ENCODE results near the gene AP2M1.

The AP2M1 gene
- total RNA-seq: 92.8 to 130 (median 113) reads per million in 3 donors

- H3K36me3 ChIP-seq (ENCODE audit: control insufficient read depth, insufficient read depth, low read length): peaks cover 28% of the 10 kb centered on the region
- DNase-seq: peak; percentile 94 to 98 (median 96)
- peak within 1 kb of the TSS; percentile 80 for H3K27ac ChIP-seq (ENCODE audit: insufficient read depth, low read length, poor library complexity, severe bottlenecking)
- peak within 1 kb of the TSS; percentile 99 for H3K4me3 ChIP-seq (ENCODE audit: insufficient read depth, low read depth, low read length, poor library complexity, severe bottlenecking)
- no peaks in the 10 kb centered on the region for H3K9me3 ChIP-seq (ENCODE audit: control insufficient read depth, low read length)
- H3K4me1 ChIP-seq (ENCODE audit: control insufficient read depth, insufficient read depth, low read length, poor library complexity, severe bottlenecking): peaks cover 22% of the 10 kb centered on the region
- no peaks in the 10 kb centered on the region for H3K27me3 ChIP-seq (replicated peaks; ENCODE audit: control insufficient read depth, insufficient read depth, low read length, poor library complexity, severe bottlenecking)
Observed at GRCh38 chr3:184174646-184175492, at the start of gene AP2M1. TSS of gene AP2M1 (plus strand) at chr3:184174855. CDS start at chr3:184176994, 2,139 bp downstream.

- Histone ChIP-seq H3K4me1 (ENCODE audit: control insufficient read depth, insufficient read depth, low read length, poor library complexity, severe bottlenecking) (no peaks in the 10 kb centered on the region), H3K4me3 (ENCODE audit: insufficient read depth, low read depth, low read length, poor library complexity, severe bottlenecking) (no peak overlapping the region), H3K9me3 (ENCODE audit: control insufficient read depth, low read length) (no peaks in the 10 kb centered on the region), H3K27ac (ENCODE audit: insufficient read depth, low read length, poor library complexity, severe bottlenecking) (no peak overlapping the region), H3K27me3 (replicated peaks; ENCODE audit: control insufficient read depth, insufficient read depth, low read length, poor library complexity, severe bottlenecking) (no peaks in the 10 kb centered on the region), H3K36me3 (ENCODE audit: control insufficient read depth, insufficient read depth, low read length) (no peaks in the 10 kb centered on the region)
- DNase-seq: no peak
Observed at GRCh38 chr3:184126006-184126405, 48.6 kb upstream of the AP2M1 start.

GRCh38 chr3:184129012-184129411 lies 45.6 kb upstream of the AP2M1 start:
- Histone ChIP-seq H3K4me1 (ENCODE audit: control insufficient read depth, insufficient read depth, low read length, poor library complexity, severe bottlenecking) (peaks cover 6% of the 10 kb centered on the region), H3K27ac (ENCODE audit: insufficient read depth, low read length, poor library complexity, severe bottlenecking) (no peak overlapping the region), H3K36me3 (ENCODE audit: control insufficient read depth, insufficient read depth, low read length) (no peaks in the 10 kb centered on the region), H3K9me3 (ENCODE audit: control insufficient read depth, low read length) (no peaks in the 10 kb centered on the region), H3K27me3 (replicated peaks; ENCODE audit: control insufficient read depth, insufficient read depth, low read length, poor library complexity, severe bottlenecking) (no peaks in the 10 kb centered on the region), H3K4me3 (ENCODE audit: insufficient read depth, low read depth, low read length, poor library complexity, severe bottlenecking) (no peak overlapping the region)
- no peak for DNase-seq

GRCh38 chr3:184132945-184133344 lies 41.7 kb upstream of the AP2M1 start:
- Histone ChIP-seq H3K27me3 (replicated peaks; ENCODE audit: control insufficient read depth, insufficient read depth, low read length, poor library complexity, severe bottlenecking) (no peaks in the 10 kb centered on the region), H3K4me3 (ENCODE audit: insufficient read depth, low read depth, low read length, poor library complexity, severe bottlenecking) (no peak overlapping the region), H3K36me3 (ENCODE audit: control insufficient read depth, insufficient read depth, low read length) (peaks cover 3% of the 10 kb centered on the region), H3K27ac (ENCODE audit: insufficient read depth, low read length, poor library complexity, severe bottlenecking) (no peak overlapping the region), H3K4me1 (ENCODE audit: control insufficient read depth, insufficient read depth, low read length, poor library complexity, severe bottlenecking) (peaks cover 17% of the 10 kb centered on the region), H3K9me3 (ENCODE audit: control insufficient read depth, low read length) (no peaks in the 10 kb centered on the region)
- no peak for DNase-seq

- Histone ChIP-seq H3K4me1 (ENCODE audit: control insufficient read depth, insufficient read depth, low read length, poor library complexity, severe bottlenecking) (peaks cover 17% of the 10 kb centered on the region), H3K27me3 (replicated peaks; ENCODE audit: control insufficient read depth, insufficient read depth, low read length, poor library complexity, severe bottlenecking) (no peaks in the 10 kb centered on the region), H3K36me3 (ENCODE audit: control insufficient read depth, insufficient read depth, low read length) (peaks cover 5% of the 10 kb centered on the region), H3K9me3 (ENCODE audit: control insufficient read depth, low read length) (no peaks in the 10 kb centered on the region), H3K4me3 (ENCODE audit: insufficient read depth, low read depth, low read length, poor library complexity, severe bottlenecking) (peak overlapping the region; percentile 96), H3K27ac (ENCODE audit: insufficient read depth, low read length, poor library complexity, severe bottlenecking) (peak overlapping the region; percentile 75)
- DNase-seq: peak in 2 of 3 donors; percentile 9 to 17
Observed at GRCh38 chr3:184133840-184134745, 40.6 kb upstream of the AP2M1 start.

GRCh38 chr3:184134746-184135148 lies 39.9 kb upstream of the AP2M1 start:
- Histone ChIP-seq H3K4me3 (ENCODE audit: insufficient read depth, low read depth, low read length, poor library complexity, severe bottlenecking) (peak overlapping the region; percentile 96), H3K36me3 (ENCODE audit: control insufficient read depth, insufficient read depth, low read length) (peaks cover 10% of the 10 kb centered on the region), H3K4me1 (ENCODE audit: control insufficient read depth, insufficient read depth, low read length, poor library complexity, severe bottlenecking) (peaks cover 17% of the 10 kb centered on the region), H3K27ac (ENCODE audit: insufficient read depth, low read length, poor library complexity, severe bottlenecking) (peak overlapping the region; percentile 75), H3K27me3 (replicated peaks; ENCODE audit: control insufficient read depth, insufficient read depth, low read length, poor library complexity, severe bottlenecking) (no peaks in the 10 kb centered on the region), H3K9me3 (ENCODE audit: control insufficient read depth, low read length) (no peaks in the 10 kb centered on the region)
- no peak for DNase-seq

GRCh38 chr3:184135149-184135910 lies 39.3 kb upstream of the AP2M1 start, which contains the start of gene EIF2B5:
TSS of gene EIF2B5 (plus strand) at chr3:184135358. CDS start at chr3:184135386, 28 bp downstream.
- peak; percentile 79 to 81 (median 81) for DNase-seq
- no peaks in the 10 kb centered on the region for H3K27me3 ChIP-seq (replicated peaks; ENCODE audit: control insufficient read depth, insufficient read depth, low read length, poor library complexity, severe bottlenecking)
- peak within 1 kb of the TSS; percentile 75 for H3K27ac ChIP-seq (ENCODE audit: insufficient read depth, low read length, poor library complexity, severe bottlenecking)
- peaks cover 13% of the 10 kb centered on the region for H3K36me3 ChIP-seq (ENCODE audit: control insufficient read depth, insufficient read depth, low read length)
- peaks cover 17% of the 10 kb centered on the region for H3K4me1 ChIP-seq (ENCODE audit: control insufficient read depth, insufficient read depth, low read length, poor library complexity, severe bottlenecking)
- H3K9me3 ChIP-seq (ENCODE audit: control insufficient read depth, low read length): no peaks in the 10 kb centered on the region
- peak within 1 kb of the TSS; percentile 96 for H3K4me3 ChIP-seq (ENCODE audit: insufficient read depth, low read depth, low read length, poor library complexity, severe bottlenecking)

GRCh38 chr3:184135911-184136260 lies 38.8 kb upstream of the AP2M1 start:
- no peaks in the 10 kb centered on the region for H3K27me3 ChIP-seq (replicated peaks; ENCODE audit: control insufficient read depth, insufficient read depth, low read length, poor library complexity, severe bottlenecking)
- no peak for DNase-seq
- H3K27ac ChIP-seq (ENCODE audit: insufficient read depth, low read length, poor library complexity, severe bottlenecking): peak overlapping the region; percentile 75
- no peaks in the 10 kb centered on the region for H3K9me3 ChIP-seq (ENCODE audit: control insufficient read depth, low read length)
- peak overlapping the region; percentile 96 for H3K4me3 ChIP-seq (ENCODE audit: insufficient read depth, low read depth, low read length, poor library complexity, severe bottlenecking)
- peaks cover 19% of the 10 kb centered on the region for H3K36me3 ChIP-seq (ENCODE audit: control insufficient read depth, insufficient read depth, low read length)
- H3K4me1 ChIP-seq (ENCODE audit: control insufficient read depth, insufficient read depth, low read length, poor library complexity, severe bottlenecking): peaks cover 17% of the 10 kb centered on the region

- H3K27me3 ChIP-seq (replicated peaks; ENCODE audit: control insufficient read depth, insufficient read depth, low read length, poor library complexity, severe bottlenecking): no peaks in the 10 kb centered on the region
- peaks cover 9% of the 10 kb centered on the region for H3K4me1 ChIP-seq (ENCODE audit: control insufficient read depth, insufficient read depth, low read length, poor library complexity, severe bottlenecking)
- no peak for DNase-seq
- H3K36me3 ChIP-seq (ENCODE audit: control insufficient read depth, insufficient read depth, low read length): peaks cover 65% of the 10 kb centered on the region
- H3K27ac ChIP-seq (ENCODE audit: insufficient read depth, low read length, poor library complexity, severe bottlenecking): no peak overlapping the region
- H3K4me3 ChIP-seq (ENCODE audit: insufficient read depth, low read depth, low read length, poor library complexity, severe bottlenecking): no peak overlapping the region
- H3K9me3 ChIP-seq (ENCODE audit: control insufficient read depth, low read length): no peaks in the 10 kb centered on the region
Observed at GRCh38 chr3:184140436-184140835, 34.2 kb upstream of the AP2M1 start.

All from effector memory CD4-positive, alpha-beta T cell (primary cell).